K562 (cell line): Measurements from ENCODE around the gene HLA-E. TPM values are rescaled to one million over a fixed set of nuclear protein-coding genes. Genes with fewer than 3 reads are reported as not detected.

Experiments
- ARID2 ChIP-seq: fragments of 450-650 bp; IDR thresholded peaks from 2 replicates; pipeline ENCODE4 v1.6.1; 2017; ENCODE audit warnings: antibody characterized with exemption, mild to moderate bottlenecking
- ATF1 ChIP-seq, 2 experiments: fragments of 450-650 bp in 1 of 2; IDR thresholded peaks; 2 replicates each; pipeline ENCODE4 v1.6.1; 2016; ENCODE audit warnings: missing compliant biosample characterization in 1 of 2, missing genetic modification characterization in 1 of 2
- BDP1 ChIP-seq: IDR thresholded peaks from 3 replicates; pipeline ENCODE4 v1.6.1; 2011; ENCODE audit not compliant: insufficient read length, insufficient read depth
- CHCHD3 ChIP-seq: fragments of 250-450 bp; sonication (Bioruptor Pico); IDR thresholded peaks from 2 replicates; pipeline ENCODE4 v2.1.2; 2022; ENCODE audit warnings: mild to moderate bottlenecking
- CREM ChIP-seq: IDR thresholded peaks from 2 replicates; pipeline ENCODE4 v1.6.1; 2014; ENCODE audit warnings: antibody characterized with exemption, low read depth
- DIDO1 ChIP-seq: fragments of 450-650 bp; IDR thresholded peaks from 2 replicates; pipeline ENCODE4 v1.6.1; 2016; ENCODE audit warnings: low read depth, missing biosample characterization, missing genetic modification characterization
- ILK ChIP-seq: fragments of 450-650 bp; IDR thresholded peaks from 2 replicates; pipeline ENCODE4 v1.6.1; 2016; ENCODE audit warnings: missing genetic modification characterization, low read depth, mild to moderate bottlenecking, missing compliant biosample characterization, moderate library complexity, borderline replicate concordance
- MYNN ChIP-seq, 2 experiments: sonication (generic); formaldehyde crosslinking in 1 of 2; IDR thresholded peaks; 2 replicates each; pipeline versions ENCODE4 v1.5.0 to v1.6.1; 2016 to 2020; ENCODE audit warnings: antibody characterized with exemption in 1 of 2, missing genetic modification reagents in 1 of 2
- NBN ChIP-seq: fragments of 450-650 bp; IDR thresholded peaks from 2 replicates; pipeline ENCODE4 v1.6.1; 2016; ENCODE audit warnings: low read depth, mild to moderate bottlenecking
- NR3C1 ChIP-seq: sonication (generic); formaldehyde crosslinking; IDR thresholded peaks from 2 replicates; pipeline ENCODE4 v1.8.1; 2022; ENCODE audit warnings: missing genetic modification reagents
- PCBP1 ChIP-seq: fragments of 200-400 bp; formaldehyde crosslinking; IDR thresholded peaks from 2 replicates; pipeline ENCODE4 v1.6.1; 2018; ENCODE audit warnings: mild to moderate bottlenecking, low read depth, low read length; ENCODE audit not compliant: poor library complexity, severe bottlenecking
- POLR2A ChIP-seq: fragments of 450-650 bp; conservative IDR thresholded peaks from 2 replicates; pipeline ENCODE4 v1.6.1; 2016
- PRMT5 ChIP-seq: sonication (generic); formaldehyde crosslinking; IDR thresholded peaks from 2 replicates; pipeline ENCODE4 v1.5.0; 2020; ENCODE audit warnings: missing genetic modification reagents
- WHSC1 ChIP-seq: IDR thresholded peaks from one replicate; pipeline ENCODE4 v1.6.1; 2012; ENCODE audit warnings: low read length, control low read depth, inconsistent platforms
- ZC3H4 ChIP-seq: sonication (generic); formaldehyde crosslinking; IDR thresholded peaks from 2 replicates; pipeline ENCODE4 v1.9.0; 2021; ENCODE audit warnings: missing genetic modification reagents, borderline replicate concordance
- ZNF398 ChIP-seq: fragments of 250-450 bp; sonication (Bioruptor Pico); IDR thresholded peaks from 2 replicates; pipeline ENCODE4 v1.8.0; 2021; ENCODE audit warnings: moderate library complexity, mild to moderate bottlenecking, inconsistent platforms
- ZNF512 ChIP-seq: IDR thresholded peaks from 2 replicates; pipeline ENCODE4 v1.6.1; 2016; ENCODE audit warnings: missing genetic modification characterization, missing compliant biosample characterization
- ZNF778 ChIP-seq: fragments of 450-650 bp; formaldehyde crosslinking; IDR thresholded peaks from 2 replicates; pipeline ENCODE4 v1.4.0; 2020; ENCODE audit warnings: mild to moderate bottlenecking, moderate library complexity
- polyA plus RNA-seq, 8 experiments: library from polyadenylated mRNA; depleted of rRNA in 4 of 8; stranded (reverse) in 5 of 8; unstranded in 3 of 8; fragments of >200 nt; fragmentation: Nextera tagmentation in 2 of 8; fragmentation: Illumina TruSeq in 1 of 8; extraction: Ambion mirVana in 2 of 8; extraction: Trizol in 1 of 8; gene quantifications; 2 replicates each; pipeline versions ENCODE4 v1.2.1 to v1.2.3, GENCODE V29; 2011 to 2014; ENCODE audit warnings: inconsistent platforms in 1 of 8, missing spikeins in 1 of 8
- total RNA-seq, 7 experiments: library from RNA; depleted of rRNA in 6 of 7; stranded (reverse); fragments of >200 nt in 6 of 7; fragmentation: Illumina TruSeq in 2 of 7; extraction: Trizol in 2 of 7; gene quantifications; 2 replicates each; pipeline versions ENCODE4 v1.2.1 to v1.2.3, GENCODE V29; 2011 to 2021; ENCODE audit warnings: low replicate concordance in 1 of 7
- TF ChIP-seq, protein P1 (sequence below): sonication (generic); formaldehyde crosslinking; IDR thresholded peaks from 2 replicates; pipeline ENCODE4 v1.8.0; 2022; ENCODE audit warnings: mild to moderate bottlenecking, low read depth, missing genetic modification reagents
- TF ChIP-seq, protein P2 (sequence below): fragments of 450-650 bp; IDR thresholded peaks from 2 replicates; pipeline ENCODE4 v1.6.1; 2018; ENCODE audit not compliant: partially characterized antibody

HLA-E gene
- total and polyA plus RNA-seq, 9 of the 15 experiments (the other 6 are each of a cell fraction or from before 2014, with no cell fraction given), result 3.2 to 39.9 (median 26.8) TPM

DNA sequence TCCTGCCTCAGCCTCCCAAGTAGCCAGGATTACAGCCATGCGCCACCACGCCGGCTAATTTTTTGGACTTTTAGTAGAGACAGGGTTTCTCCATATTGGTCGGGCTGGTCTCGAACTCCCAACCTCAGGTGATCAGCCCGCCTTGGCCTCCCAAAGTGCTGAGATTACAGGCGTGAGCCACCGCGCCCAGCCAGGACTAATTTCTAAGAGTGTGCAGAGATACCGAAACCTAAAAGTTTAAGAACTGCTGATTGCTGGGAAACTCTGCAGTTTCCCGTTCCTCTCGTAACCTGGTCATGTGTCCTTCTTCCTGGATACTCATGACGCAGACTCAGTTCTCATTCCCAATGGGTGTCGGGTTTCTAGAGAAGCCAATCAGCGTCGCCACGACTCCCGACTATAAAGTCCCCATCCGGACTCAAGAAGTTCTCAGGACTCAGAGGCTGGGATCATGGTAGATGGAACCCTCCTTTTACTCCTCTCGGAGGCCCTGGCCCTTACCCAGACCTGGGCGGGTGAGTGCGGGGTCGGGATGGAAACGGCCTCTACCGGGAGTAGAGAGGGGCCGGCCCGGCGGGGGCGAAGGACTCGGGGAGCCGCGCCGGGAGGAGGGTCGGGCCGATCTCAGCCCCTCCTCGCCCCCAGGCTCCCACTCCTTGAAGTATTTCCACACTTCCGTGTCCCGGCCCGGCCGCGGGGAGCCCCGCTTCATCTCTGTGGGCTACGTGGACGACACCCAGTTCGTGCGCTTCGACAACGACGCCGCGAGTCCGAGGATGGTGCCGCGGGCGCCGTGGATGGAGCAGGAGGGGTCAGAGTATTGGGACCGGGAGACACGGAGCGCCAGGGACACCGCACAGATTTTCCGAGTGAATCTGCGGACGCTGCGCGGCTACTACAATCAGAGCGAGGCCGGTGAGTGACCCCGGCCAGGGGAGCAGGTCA lies at the start of gene HLA-E (continued):
- TF ChIP-seq ARID2 (no peak), CREM (peak; percentile 96), ILK (tag) (no peak), WHSC1 (no peak), PCBP1 (peak; percentile 65), ZNF778 (no peak), POLR2A (peak; percentile 87), ATF1 (CRISPR knock-in tag; IDR thresholded peaks at IDR 0.05) (no peak), ATF1 (tag; IDR thresholded peaks at IDR 0.05) (peak; percentile 97), DIDO1 (tag) (no peak), ZNF398 (CRISPR knock-in tag) (no peak), PRMT5 (0 out of 2 replicates have a peak, but pooled peaks have one; percentile 48), MYNN (IDR thresholded peaks at IDR 0.05) (no peak), MYNN (CRISPR knock-in tag; IDR thresholded peaks at IDR 0.05) (no peak), CHCHD3 (CRISPR knock-in tag) (no peak), BDP1 (no peak), ZNF512 (tag) (no peak), NR3C1 (CRISPR knock-in tag) (no peak), NBN (peak; percentile 87), ZC3H4 (CRISPR knock-in tag) (0 out of 2 replicates have a peak, but pooled peaks have one; percentile 30)
- TF ChIP-seq, protein P1, sequence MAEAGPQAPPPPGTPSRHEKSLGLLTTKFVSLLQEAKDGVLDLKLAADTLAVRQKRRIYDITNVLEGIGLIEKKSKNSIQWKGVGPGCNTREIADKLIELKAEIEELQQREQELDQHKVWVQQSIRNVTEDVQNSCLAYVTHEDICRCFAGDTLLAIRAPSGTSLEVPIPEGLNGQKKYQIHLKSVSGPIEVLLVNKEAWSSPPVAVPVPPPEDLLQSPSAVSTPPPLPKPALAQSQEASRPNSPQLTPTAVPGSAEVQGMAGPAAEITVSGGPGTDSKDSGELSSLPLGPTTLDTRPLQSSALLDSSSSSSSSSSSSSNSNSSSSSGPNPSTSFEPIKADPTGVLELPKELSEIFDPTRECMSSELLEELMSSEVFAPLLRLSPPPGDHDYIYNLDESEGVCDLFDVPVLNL (CRISPR knock-in tag), result no peak; the same call in 1 of the 2 replicates
- TF ChIP-seq, protein P2, sequence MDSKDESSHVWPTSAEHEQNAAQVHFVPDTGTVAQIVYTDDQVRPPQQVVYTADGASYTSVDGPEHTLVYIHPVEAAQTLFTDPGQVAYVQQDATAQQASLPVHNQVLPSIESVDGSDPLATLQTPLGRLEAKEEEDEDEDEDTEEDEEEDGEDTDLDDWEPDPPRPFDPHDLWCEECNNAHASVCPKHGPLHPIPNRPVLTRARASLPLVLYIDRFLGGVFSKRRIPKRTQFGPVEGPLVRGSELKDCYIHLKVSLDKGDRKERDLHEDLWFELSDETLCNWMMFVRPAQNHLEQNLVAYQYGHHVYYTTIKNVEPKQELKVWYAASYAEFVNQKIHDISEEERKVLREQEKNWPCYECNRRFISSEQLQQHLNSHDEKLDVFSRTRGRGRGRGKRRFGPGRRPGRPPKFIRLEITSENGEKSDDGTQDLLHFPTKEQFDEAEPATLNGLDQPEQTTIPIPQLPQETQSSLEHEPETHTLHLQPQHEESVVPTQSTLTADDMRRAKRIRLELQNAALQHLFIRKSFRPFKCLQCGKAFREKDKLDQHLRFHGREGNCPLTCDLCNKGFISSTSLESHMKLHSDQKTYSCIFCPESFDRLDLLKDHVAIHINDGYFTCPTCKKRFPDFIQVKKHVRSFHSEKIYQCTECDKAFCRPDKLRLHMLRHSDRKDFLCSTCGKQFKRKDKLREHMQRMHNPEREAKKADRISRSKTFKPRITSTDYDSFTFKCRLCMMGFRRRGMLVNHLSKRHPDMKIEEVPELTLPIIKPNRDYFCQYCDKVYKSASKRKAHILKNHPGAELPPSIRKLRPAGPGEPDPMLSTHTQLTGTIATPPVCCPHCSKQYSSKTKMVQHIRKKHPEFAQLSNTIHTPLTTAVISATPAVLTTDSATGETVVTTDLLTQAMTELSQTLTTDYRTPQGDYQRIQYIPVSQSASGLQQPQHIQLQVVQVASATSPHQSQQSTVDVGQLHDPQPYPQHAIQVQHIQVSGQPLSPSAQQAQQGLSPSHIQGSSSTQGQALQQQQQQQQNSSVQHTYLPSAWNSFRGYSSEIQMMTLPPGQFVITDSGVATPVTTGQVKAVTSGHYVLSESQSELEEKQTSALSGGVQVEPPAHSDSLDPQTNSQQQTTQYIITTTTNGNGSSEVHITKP, result peak; percentile 25
